ENCODE data around the gene SLC25A39.

GRCh38 chr17:44307387-44308186, 17.0 kb downstream of the SLC25A39 start:
- TF ChIP-seq CTCF (IDR thresholded peaks at IDR 0.05), result no peak
- no peak for TF ChIP-seq POLR2A (IDR thresholded peaks at IDR 0.05)

All from Peyer's patch (tissue), 4 donors.